K562 (cell line): ENCODE measurements around the gene MPHOSPH9. TPM values are rescaled to one million over a fixed set of nuclear protein-coding genes. Genes with fewer than 3 reads are reported as not detected.

Experiments
- ELF1 ChIP-seq: fragments of 200-800 bp; sonication (Bioruptor generic); IDR thresholded peaks from 2 replicates; pipeline ENCODE4 v1.6.1; 2016; ENCODE audit warnings: missing genetic modification characterization, missing compliant biosample characterization
- LARP7 ChIP-seq: fragments of 450-650 bp; IDR thresholded peaks from 2 replicates; pipeline ENCODE4 v1.6.1; 2016
- NFATC3 ChIP-seq: fragments of 450-650 bp; IDR thresholded peaks from 2 replicates; pipeline ENCODE4 v1.6.1; 2017; ENCODE audit warnings: mild to moderate bottlenecking
- RAD21 ChIP-seq, 2 experiments: fragments of 250-450 bp in 1 of 2; fragments of 450-650 bp in 1 of 2; sonication (Bioruptor Pico) in 1 of 2; formaldehyde crosslinking in 1 of 2; IDR thresholded peaks in 1 of 2; conservative IDR thresholded peaks in 1 of 2; 2 replicates each; pipeline versions ENCODE4 v1.4.0 to v1.8.0; 2020 to 2022; ENCODE audit warnings: mild to moderate bottlenecking in 2 of 2, moderate library complexity in 1 of 2
- TEAD1 ChIP-seq, 2 experiments: fragments of 450-650 bp in 1 of 2; sonication (generic) in 1 of 2; formaldehyde crosslinking; IDR thresholded peaks; 2 replicates each; pipeline versions ENCODE4 v1.4.0 to v1.8.0; 2020 to 2022; ENCODE audit warnings: mild to moderate bottlenecking in 2 of 2, missing genetic modification reagents in 1 of 2
- U2AF1 ChIP-seq: fragments of 200-400 bp; formaldehyde crosslinking; optimal IDR thresholded peaks from 2 replicates; pipeline ENCODE3; 2017; ENCODE audit warnings: mild to moderate bottlenecking, low read depth, low read length, moderate library complexity
- polyA plus RNA-seq, 8 experiments: library from polyadenylated mRNA; depleted of rRNA in 4 of 8; stranded (reverse) in 5 of 8; unstranded in 3 of 8; fragments of >200 nt; fragmentation: Nextera tagmentation in 2 of 8; fragmentation: Illumina TruSeq in 1 of 8; extraction: Ambion mirVana in 2 of 8; extraction: Trizol in 1 of 8; gene quantifications; 2 replicates each; pipeline versions ENCODE4 v1.2.1 to v1.2.3, GENCODE V29; 2011 to 2014; ENCODE audit warnings: inconsistent platforms in 1 of 8, missing spikeins in 1 of 8
- total RNA-seq, 7 experiments: library from RNA; depleted of rRNA in 6 of 7; stranded (reverse); fragments of >200 nt in 6 of 7; fragmentation: Illumina TruSeq in 2 of 7; extraction: Trizol in 2 of 7; gene quantifications; 2 replicates each; pipeline versions ENCODE4 v1.2.1 to v1.2.3, GENCODE V29; 2011 to 2021; ENCODE audit warnings: low replicate concordance in 1 of 7
- TF ChIP-seq, protein P1 (sequence below), 2 experiments: fragments of 450-650 bp in 1 of 2; sonication (generic) in 1 of 2; formaldehyde crosslinking in 1 of 2; IDR thresholded peaks; 2 replicates each; pipeline versions ENCODE4 v1.7.1 to v1.9.0; 2016 to 2022; ENCODE audit warnings: inconsistent platforms in 1 of 2, mild to moderate bottlenecking in 1 of 2, missing genetic modification reagents in 1 of 2
- TF ChIP-seq, protein P2 (sequence below), 2 experiments: fragments of 450-650 bp; formaldehyde crosslinking in 1 of 2; IDR thresholded peaks; 2 replicates each; pipeline versions ENCODE4 v1.4.0 to v1.6.1; 2014 to 2020; ENCODE audit warnings: mild to moderate bottlenecking in 2 of 2, borderline replicate concordance in 1 of 2, low read depth in 1 of 2

MPHOSPH9 gene
- total and polyA plus RNA-seq, 9 of the 15 experiments (the other 6 are each of a cell fraction or from before 2014, with no cell fraction given) = 14.2 to 103 (median 54.5) TPM

DNA sequence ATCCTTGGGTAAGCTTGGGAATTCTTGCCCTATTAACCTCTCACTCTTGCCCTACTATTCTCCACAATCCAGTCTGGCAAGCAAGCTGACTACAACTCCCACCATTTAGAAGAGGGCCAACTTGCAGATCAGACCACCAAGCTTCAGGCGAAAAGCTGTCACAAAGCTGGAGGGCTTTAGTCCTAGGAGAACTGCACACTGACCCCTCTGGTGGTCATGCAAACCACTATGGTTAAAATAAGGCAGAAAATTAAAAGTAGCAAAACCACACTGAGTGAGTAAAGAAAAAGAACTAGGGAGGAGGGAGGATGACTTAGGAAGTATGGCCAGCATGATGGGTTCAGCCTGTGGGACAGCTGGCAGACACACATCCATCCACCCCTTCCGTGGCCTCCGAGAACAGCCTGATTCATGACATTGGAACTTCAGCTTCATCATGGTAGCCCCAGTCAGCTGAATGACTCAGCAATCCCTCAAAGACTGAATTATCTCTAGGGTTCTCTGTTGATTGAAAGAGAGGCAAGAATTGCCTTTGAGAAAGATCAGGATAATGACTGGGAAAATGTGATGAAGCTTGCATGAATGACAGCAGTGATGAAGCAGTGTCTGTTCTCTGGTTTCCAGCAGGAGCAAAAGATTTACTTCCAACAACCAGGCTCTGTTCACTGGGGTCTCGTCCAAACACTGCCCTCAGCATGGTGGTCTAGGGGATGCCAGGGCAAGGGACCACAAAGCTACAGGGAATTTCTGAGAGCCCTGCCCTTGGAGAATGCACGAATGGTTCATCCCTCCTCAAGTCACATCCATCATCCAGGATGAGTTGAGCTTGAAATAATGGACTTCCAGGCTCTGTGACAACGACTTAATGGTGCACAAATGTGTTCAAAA is 106.4 kb downstream of the MPHOSPH9 start (continued):
- TF ChIP-seq, protein P1, sequence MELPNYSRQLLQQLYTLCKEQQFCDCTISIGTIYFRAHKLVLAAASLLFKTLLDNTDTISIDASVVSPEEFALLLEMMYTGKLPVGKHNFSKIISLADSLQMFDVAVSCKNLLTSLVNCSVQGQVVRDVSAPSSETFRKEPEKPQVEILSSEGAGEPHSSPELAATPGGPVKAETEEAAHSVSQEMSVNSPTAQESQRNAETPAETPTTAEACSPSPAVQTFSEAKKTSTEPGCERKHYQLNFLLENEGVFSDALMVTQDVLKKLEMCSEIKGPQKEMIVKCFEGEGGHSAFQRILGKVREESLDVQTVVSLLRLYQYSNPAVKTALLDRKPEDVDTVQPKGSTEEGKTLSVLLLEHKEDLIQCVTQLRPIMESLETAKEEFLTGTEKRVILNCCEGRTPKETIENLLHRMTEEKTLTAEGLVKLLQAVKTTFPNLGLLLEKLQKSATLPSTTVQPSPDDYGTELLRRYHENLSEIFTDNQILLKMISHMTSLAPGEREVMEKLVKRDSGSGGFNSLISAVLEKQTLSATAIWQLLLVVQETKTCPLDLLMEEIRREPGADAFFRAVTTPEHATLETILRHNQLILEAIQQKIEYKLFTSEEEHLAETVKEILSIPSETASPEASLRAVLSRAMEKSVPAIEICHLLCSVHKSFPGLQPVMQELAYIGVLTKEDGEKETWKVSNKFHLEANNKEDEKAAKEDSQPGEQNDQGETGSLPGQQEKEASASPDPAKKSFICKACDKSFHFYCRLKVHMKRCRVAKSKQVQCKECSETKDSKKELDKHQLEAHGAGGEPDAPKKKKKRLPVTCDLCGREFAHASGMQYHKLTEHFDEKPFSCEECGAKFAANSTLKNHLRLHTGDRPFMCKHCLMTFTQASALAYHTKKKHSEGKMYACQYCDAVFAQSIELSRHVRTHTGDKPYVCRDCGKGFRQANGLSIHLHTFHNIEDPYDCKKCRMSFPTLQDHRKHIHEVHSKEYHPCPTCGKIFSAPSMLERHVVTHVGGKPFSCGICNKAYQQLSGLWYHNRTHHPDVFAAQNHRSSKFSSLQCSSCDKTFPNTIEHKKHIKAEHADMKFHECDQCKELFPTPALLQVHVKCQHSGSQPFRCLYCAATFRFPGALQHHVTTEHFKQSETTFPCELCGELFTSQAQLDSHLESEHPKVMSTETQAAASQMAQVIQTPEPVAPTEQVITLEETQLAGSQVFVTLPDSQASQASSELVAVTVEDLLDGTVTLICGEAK (IDR thresholded peaks at IDR 0.05) = no peak
- TF ChIP-seq, protein P1 (CRISPR knock-in tag; IDR thresholded peaks at IDR 0.05) = no peak
- TF ChIP-seq NFATC3 (peak; percentile 65; the same call in 1 of the 2 replicates), RAD21 (CRISPR knock-in tag; conservative IDR thresholded peaks at IDR 0.05 in 1 of 2, IDR thresholded peaks at IDR 0.05 in 1 of 2) (peak; percentile 8 to 25; a peak in 1 of 4 replicates), ELF1 (tag) (no peak), U2AF1 (no peak), TEAD1 (CRISPR knock-in tag; IDR thresholded peaks at IDR 0.05) (peak; percentile 91 to 92), LARP7 (no peak)
- TF ChIP-seq, protein P2, sequence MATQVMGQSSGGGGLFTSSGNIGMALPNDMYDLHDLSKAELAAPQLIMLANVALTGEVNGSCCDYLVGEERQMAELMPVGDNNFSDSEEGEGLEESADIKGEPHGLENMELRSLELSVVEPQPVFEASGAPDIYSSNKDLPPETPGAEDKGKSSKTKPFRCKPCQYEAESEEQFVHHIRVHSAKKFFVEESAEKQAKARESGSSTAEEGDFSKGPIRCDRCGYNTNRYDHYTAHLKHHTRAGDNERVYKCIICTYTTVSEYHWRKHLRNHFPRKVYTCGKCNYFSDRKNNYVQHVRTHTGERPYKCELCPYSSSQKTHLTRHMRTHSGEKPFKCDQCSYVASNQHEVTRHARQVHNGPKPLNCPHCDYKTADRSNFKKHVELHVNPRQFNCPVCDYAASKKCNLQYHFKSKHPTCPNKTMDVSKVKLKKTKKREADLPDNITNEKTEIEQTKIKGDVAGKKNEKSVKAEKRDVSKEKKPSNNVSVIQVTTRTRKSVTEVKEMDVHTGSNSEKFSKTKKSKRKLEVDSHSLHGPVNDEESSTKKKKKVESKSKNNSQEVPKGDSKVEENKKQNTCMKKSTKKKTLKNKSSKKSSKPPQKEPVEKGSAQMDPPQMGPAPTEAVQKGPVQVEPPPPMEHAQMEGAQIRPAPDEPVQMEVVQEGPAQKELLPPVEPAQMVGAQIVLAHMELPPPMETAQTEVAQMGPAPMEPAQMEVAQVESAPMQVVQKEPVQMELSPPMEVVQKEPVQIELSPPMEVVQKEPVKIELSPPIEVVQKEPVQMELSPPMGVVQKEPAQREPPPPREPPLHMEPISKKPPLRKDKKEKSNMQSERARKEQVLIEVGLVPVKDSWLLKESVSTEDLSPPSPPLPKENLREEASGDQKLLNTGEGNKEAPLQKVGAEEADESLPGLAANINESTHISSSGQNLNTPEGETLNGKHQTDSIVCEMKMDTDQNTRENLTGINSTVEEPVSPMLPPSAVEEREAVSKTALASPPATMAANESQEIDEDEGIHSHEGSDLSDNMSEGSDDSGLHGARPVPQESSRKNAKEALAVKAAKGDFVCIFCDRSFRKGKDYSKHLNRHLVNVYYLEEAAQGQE (IDR thresholded peaks at IDR 0.05; ENCODE audit: borderline replicate concordance) = peak; percentile 21; the same call in 1 of the 2 replicates
- TF ChIP-seq, protein P2 (CRISPR knock-in tag; IDR thresholded peaks at IDR 0.05; ENCODE audit: low read depth) = no peak
